MM.1S (cell line): ENCODE results near the gene ZBTB44.

Source experiments
- DNase-seq: peaks from one replicate; pipeline ENCODE4 v3.0.0-alpha.2; 2015
- H2AFZ ChIP-seq: fragments of 300-600 bp; sonication (generic); 2 replicates; pipeline ENCODE4 v1.6.0; 2016; ENCODE audit warnings: antibody characterized with exemption, low read length
- H3F3A ChIP-seq: fragments of 300-600 bp; sonication (generic); 2 replicates; pipeline ENCODE4 v1.6.1; 2016; ENCODE audit warnings: mild to moderate bottlenecking, antibody characterized with exemption, low read length, moderate library complexity, mixed read lengths; ENCODE audit not compliant: insufficient read depth
- H3K27ac ChIP-seq: fragments of 300-600 bp; sonication (generic); 2 replicates; pipeline ENCODE4 v1.5.1; 2016; ENCODE audit warnings: mild to moderate bottlenecking, low read length
- H3K27me3 ChIP-seq: fragments of 300-600 bp; sonication (generic); replicated peaks from 2 replicates; pipeline ENCODE4 v1.6.0; 2016; ENCODE audit warnings: low read length; ENCODE audit not compliant: insufficient read depth
- H3K36me3 ChIP-seq: fragments of 300-600 bp; sonication (generic); replicated peaks from 2 replicates; pipeline ENCODE4 v1.6.1; 2016; ENCODE audit warnings: mild to moderate bottlenecking, low read length, mixed read lengths; ENCODE audit not compliant: insufficient read depth
- H3K4me1 ChIP-seq: fragments of 300-600 bp; sonication (generic); 2 replicates; pipeline ENCODE4 v1.6.1; 2016; ENCODE audit warnings: low read length, mixed read lengths
- H3K4me2 ChIP-seq: fragments of 300-600 bp; sonication (generic); 2 replicates; pipeline ENCODE4 v1.6.0; 2016; ENCODE audit warnings: low read depth, low read length
- H3K4me3 ChIP-seq: fragments of 300-600 bp; sonication (generic); 2 replicates; pipeline ENCODE4 v1.5.1; 2016; ENCODE audit warnings: low read length, mixed read lengths
- H3K79me2 ChIP-seq: fragments of 300-600 bp; sonication (generic); 2 replicates; pipeline ENCODE4 v1.6.1; 2016; ENCODE audit warnings: mixed run types, low read length, mixed read lengths
- H3K9ac ChIP-seq: fragments of 300-600 bp; sonication (generic); 2 replicates; pipeline ENCODE4 v1.6.1; 2016; ENCODE audit warnings: low read length, mixed read lengths
- H3K9me2 ChIP-seq: fragments of 300-600 bp; sonication (generic); replicated peaks from 2 replicates; pipeline ENCODE4 v1.6.1; 2016; ENCODE audit warnings: mild to moderate bottlenecking, low read length, mixed read lengths; ENCODE audit not compliant: insufficient read depth
- H3K9me3 ChIP-seq: fragments of 300-600 bp; sonication (generic); replicated peaks from 2 replicates; pipeline ENCODE4 v1.6.1; 2016; ENCODE audit warnings: mild to moderate bottlenecking, low read length, mixed read lengths; ENCODE audit not compliant: insufficient read depth
- H4K20me1 ChIP-seq: fragments of 300-600 bp; sonication (generic); 2 replicates; pipeline ENCODE4 v1.6.1; 2016; ENCODE audit warnings: mild to moderate bottlenecking, low read length, moderate library complexity, mixed read lengths; ENCODE audit not compliant: insufficient read depth
- EZH2 ChIP-seq: fragments of 300-600 bp; sonication (generic); optimal IDR thresholded peaks from 2 replicates; pipeline ENCODE3; 2017; ENCODE audit warnings: low read depth, mild to moderate bottlenecking, antibody characterized with exemption, low read length, mixed read lengths
- EZH2phosphoT487 ChIP-seq: fragments of 300-600 bp; sonication (generic); IDR thresholded peaks from 2 replicates; pipeline ENCODE4 v1.6.1; 2018; ENCODE audit warnings: antibody characterized with exemption, low read length
- TF ChIP-seq, protein P1 (sequence below): fragments of 300-600 bp; sonication (generic); IDR thresholded peaks from 2 replicates; pipeline ENCODE4 v1.5.1; 2016; ENCODE audit warnings: antibody characterized with exemption, low read length, mixed read lengths

The ZBTB44 gene, protein sequence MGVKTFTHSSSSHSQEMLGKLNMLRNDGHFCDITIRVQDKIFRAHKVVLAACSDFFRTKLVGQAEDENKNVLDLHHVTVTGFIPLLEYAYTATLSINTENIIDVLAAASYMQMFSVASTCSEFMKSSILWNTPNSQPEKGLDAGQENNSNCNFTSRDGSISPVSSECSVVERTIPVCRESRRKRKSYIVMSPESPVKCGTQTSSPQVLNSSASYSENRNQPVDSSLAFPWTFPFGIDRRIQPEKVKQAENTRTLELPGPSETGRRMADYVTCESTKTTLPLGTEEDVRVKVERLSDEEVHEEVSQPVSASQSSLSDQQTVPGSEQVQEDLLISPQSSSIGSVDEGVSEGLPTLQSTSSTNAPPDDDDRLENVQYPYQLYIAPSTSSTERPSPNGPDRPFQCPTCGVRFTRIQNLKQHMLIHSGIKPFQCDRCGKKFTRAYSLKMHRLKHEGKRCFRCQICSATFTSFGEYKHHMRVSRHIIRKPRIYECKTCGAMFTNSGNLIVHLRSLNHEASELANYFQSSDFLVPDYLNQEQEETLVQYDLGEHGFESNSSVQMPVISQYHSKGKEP

DNA sequence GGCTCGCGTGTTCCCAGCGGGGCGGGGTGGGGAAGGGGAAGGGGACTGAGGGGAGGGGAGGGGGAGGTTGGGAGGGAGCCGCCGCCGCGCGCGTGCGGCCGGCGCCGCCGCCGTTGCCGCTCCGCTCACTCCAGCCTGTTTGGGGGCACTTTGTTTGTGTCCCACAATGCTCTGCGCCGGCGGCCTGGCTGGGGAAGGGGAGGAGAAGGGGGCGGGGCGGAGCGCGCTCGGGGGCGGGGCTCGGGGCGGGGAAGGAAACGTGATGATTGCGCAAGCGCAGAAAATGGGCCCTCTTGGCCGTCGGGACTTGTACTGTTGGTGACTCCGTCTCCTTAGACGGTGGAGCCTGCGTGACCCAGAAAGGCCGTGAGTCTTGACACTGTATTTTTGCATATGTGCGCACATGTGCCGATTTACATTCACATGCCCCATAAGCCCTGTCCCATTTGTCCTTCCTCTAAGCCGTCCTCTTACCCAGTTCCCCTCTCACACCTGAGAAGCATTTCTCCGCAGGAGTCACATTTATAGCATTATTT, at the start of gene ZBTB44:
Gene ZBTB44, minus strand, starts transcription at position 168 of the 536 bp plus-strand sequence. CDS start 53,044 bp downstream, outside the sequence.
- peak within 1 kb of the TSS; percentile 72 for H3K27ac ChIP-seq

DNA sequence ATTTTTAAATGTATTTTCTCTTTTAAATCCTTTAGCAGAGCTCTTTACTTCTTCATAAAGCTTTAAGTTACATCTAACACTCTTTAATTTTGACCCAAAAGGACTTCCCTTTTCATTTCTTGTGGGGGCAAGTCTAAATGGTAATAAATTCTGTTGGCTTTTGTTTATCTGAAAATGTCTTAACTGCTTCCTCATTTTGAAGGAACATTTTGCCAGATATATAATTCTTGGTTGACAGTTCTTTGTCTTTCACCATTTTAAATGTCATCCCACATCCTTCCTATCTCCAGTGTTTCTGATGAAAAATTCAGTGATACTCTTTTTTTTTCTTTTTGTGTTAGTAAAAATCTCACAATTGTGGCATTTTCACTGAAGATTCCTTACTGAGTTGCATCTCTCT, 44.7 kb upstream of the ZBTB44 start:
- DNase-seq, result no peak
- H3K9me2 ChIP-seq, result no peaks in the 10 kb centered on the region
- no peaks in the 10 kb centered on the region for H3K79me2 ChIP-seq
- no peaks in the 10 kb centered on the region for H4K20me1 ChIP-seq
- no peak overlapping the region for H3K27ac ChIP-seq
- no peaks in the 10 kb centered on the region for H3F3A ChIP-seq
- TF ChIP-seq, protein P1, sequence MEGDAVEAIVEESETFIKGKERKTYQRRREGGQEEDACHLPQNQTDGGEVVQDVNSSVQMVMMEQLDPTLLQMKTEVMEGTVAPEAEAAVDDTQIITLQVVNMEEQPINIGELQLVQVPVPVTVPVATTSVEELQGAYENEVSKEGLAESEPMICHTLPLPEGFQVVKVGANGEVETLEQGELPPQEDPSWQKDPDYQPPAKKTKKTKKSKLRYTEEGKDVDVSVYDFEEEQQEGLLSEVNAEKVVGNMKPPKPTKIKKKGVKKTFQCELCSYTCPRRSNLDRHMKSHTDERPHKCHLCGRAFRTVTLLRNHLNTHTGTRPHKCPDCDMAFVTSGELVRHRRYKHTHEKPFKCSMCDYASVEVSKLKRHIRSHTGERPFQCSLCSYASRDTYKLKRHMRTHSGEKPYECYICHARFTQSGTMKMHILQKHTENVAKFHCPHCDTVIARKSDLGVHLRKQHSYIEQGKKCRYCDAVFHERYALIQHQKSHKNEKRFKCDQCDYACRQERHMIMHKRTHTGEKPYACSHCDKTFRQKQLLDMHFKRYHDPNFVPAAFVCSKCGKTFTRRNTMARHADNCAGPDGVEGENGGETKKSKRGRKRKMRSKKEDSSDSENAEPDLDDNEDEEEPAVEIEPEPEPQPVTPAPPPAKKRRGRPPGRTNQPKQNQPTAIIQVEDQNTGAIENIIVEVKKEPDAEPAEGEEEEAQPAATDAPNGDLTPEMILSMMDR, result no peak
- TF ChIP-seq EZH2 (no peak), EZH2phosphoT487 (no peak)
- H3K36me3 ChIP-seq, result no peaks in the 10 kb centered on the region
- no peaks in the 10 kb centered on the region for H3K27me3 ChIP-seq
- no peak overlapping the region for H3K4me2 ChIP-seq
- H3K9me3 ChIP-seq, result no peaks in the 10 kb centered on the region
- no peaks in the 10 kb centered on the region for H3K4me1 ChIP-seq
- H3K9ac ChIP-seq, result no peak overlapping the region
- H3K4me3 ChIP-seq, result no peak overlapping the region
- H2AFZ ChIP-seq, result no peak overlapping the region

More for the DNA sequence above, at the start of gene ZBTB44:
- Histone ChIP-seq H3K36me3 (no peaks in the 10 kb centered on the region), H3K9me3 (no peaks in the 10 kb centered on the region), H3K4me2 (peak within 1 kb of the TSS; percentile 87), H3K9me2 (no peaks in the 10 kb centered on the region), H3K4me1 (peaks cover 15% of the 10 kb centered on the region; the same call in 1 of the 2 replicates), H3K79me2 (peaks cover 43% of the 10 kb centered on the region), H4K20me1 (no peaks in the 10 kb centered on the region; the same call in 1 of the 2 replicates), H3K4me3 (peak within 1 kb of the TSS; percentile 86), H2AFZ (peak within 1 kb of the TSS; percentile 58), H3K27me3 (no peaks in the 10 kb centered on the region), H3K9ac (peak within 1 kb of the TSS; percentile 77), H3F3A (peaks cover 20% of the 10 kb centered on the region)
- TF ChIP-seq, protein P1, result no peak
- TF ChIP-seq EZH2, result no peak
- DNase-seq, result peak; percentile 88

DNA sequence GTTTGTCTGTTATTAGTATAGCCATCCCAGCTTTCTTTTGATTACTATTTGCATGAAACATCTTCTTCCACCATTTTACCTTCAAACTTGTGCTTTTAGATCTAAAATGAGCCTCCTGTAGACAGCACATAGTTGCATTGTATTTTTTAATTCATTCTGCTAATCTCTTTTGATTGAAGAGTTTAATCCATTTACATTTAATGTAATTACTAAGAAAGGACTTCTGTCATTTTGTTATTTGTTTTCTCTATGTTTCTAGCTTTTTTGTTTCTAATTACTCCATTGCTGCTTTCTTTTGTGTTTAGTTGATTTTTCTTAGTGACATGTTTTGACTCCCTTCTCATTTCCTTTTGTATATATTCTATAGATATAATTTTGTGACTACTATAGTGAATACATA, 43.7 kb upstream of the ZBTB44 start:
- no peaks in the 10 kb centered on the region for H3K4me1 ChIP-seq

More for the DNA sequence above, 43.7 kb upstream of the ZBTB44 start:
- no peaks in the 10 kb centered on the region for H3K79me2 ChIP-seq
- H3K9me3 ChIP-seq, result no peaks in the 10 kb centered on the region
- no peak overlapping the region for H3K4me2 ChIP-seq
- H3K27ac ChIP-seq, result no peak overlapping the region
- no peaks in the 10 kb centered on the region for H3K36me3 ChIP-seq
- TF ChIP-seq EZH2 (no peak), EZH2phosphoT487 (no peak)
- TF ChIP-seq, protein P1, result no peak
- H2AFZ ChIP-seq, result no peak overlapping the region
- no peak overlapping the region for H3K9ac ChIP-seq
- no peaks in the 10 kb centered on the region for H3F3A ChIP-seq
- DNase-seq, result no peak
- H3K4me3 ChIP-seq, result no peak overlapping the region
- no peaks in the 10 kb centered on the region for H3K27me3 ChIP-seq
- H3K9me2 ChIP-seq, result no peaks in the 10 kb centered on the region
- H4K20me1 ChIP-seq, result no peaks in the 10 kb centered on the region
